ENCODE measurements around the gene ZNF474.
A peak's percentile ranks its signal among the peaks of the same experiment; 100 is the strongest.

Gene ZNF474

GRCh38 chr5:122119205-122119604 is 10.1 kb upstream of the ZNF474 start:
- DNase-seq = no peak

DNA sequence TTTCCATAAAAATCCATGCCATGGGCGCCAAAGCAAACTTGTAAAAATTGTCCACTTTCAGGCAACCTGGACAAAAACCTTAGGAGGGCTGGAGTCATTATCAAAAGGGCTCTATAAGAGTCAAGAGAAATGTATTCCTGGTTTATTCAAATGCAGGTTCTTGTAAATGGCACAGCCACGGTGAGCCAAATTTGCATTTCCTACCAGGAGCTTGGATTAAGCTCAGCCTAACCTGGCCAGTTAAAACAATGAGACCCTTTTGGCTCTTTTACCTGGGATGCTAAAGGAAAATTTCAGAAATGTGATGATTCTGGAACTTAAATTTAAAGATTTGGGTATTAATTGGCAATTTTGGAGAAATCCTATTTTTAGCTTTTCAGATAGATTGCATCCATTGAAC is 8.9 kb upstream of the ZNF474 start:
- DNase-seq = no peak

DNA sequence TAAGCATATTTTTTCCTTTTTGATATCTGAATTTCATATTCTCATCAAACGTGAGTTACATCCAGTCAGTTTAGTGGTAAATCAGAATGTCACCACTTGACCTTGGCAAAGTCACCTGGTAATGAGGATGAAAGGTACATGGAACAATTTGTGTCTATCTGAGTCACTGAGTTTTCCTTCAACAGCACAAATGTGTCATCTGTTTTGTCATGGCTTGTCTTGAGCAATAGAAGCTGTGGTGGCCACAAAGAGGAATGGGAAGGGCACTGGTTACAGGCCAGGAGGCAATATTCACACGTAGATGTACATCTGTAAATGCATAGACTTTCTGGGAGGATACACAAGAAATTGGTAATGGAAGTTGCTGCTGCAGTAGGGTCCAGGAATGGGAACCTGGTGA is 8.4 kb upstream of the ZNF474 start:
- no peak for DNase-seq

DNA sequence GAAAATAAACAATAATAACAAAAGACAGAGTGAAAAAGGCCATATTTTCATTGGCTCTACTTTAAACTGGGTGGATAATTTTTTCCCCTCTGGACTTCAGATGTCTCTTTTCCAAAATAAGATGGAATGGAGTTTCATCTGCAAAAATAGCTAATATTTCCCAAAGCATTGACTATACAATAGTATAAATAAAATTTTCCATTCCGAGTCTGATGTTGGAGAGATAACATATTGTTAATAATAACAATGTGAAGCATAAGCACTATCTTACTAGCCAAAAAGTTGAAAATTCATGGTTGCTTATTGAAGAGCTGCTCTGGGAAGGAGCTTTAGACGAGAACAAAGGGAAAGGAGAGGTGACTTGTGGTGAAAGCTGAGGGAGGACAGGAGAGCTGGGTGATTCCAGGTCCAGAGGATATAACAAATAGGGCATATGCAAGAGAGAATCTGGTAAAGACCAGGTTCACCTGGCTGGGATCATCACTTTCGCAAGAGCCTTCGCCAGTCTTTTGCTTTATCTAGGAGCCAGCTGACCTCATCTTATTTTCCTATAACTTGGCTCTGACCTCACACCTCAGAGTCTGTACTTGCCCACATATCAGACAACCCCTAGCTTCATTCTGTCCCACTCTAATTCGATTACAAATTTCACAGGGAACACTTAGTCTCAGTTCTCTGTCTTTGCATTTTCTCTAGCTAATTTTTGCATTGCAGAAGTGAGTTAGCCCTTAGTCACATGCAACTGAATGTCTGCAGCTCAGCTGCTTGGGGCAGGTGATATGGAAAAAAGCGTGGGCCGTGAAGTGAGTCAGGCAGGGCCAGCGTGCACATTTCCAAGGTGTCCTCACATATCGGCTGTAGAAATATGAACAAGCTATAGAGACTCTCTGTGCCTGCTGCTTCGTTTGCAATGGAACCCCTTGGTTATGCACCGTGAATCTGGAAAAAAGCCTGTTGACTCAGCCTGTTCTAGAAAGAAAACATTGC is 7.6 kb upstream of the ZNF474 start:
- DNase-seq = no peak

DNA sequence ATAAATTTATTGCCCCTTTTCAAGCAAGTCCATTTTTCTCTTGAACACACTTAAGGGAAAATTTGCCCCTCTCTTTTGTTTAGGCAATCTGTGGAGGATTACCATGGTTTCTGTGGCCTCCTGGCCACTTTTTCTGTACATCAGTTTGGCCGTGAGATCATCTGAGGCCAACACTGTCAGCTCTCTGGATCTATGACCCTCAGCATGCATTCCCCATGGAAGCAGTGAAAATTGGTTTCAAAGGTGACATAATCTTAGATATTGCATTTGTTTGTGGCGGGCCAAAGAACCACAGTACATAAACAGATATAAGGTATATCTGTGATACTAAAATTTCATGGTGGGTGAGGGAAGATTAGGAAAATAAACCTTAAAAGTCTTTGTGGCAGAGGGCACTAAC is 4.6 kb upstream of the ZNF474 start:
- DNase-seq = no peak

GRCh38 chr5:122126177-122126755 is 3.1 kb upstream of the ZNF474 start:
- no peak for DNase-seq

GRCh38 chr5:122126756-122127321 is 2.5 kb upstream of the ZNF474 start:
- DNase-seq = no peak

DNA sequence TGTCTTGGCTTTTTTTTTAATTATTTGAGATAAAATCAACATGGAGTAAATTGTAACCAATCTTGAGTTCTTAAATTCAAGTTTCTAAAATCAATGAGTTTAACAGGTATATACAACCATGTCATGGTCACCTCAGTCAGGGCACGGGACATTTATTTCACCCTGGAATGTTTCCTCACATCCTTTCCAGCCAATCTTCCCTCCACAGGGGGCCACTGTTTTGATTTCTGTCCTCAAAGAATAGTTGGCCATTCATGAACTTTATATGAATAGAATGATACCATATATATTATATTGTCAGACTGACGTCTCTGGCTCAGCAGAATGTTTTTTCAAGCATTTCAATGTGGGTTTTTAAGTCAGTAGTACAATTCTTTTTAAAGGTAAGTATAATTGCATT is 806 bp downstream of the ZNF474 start:
- no peak for DNase-seq

DNA sequence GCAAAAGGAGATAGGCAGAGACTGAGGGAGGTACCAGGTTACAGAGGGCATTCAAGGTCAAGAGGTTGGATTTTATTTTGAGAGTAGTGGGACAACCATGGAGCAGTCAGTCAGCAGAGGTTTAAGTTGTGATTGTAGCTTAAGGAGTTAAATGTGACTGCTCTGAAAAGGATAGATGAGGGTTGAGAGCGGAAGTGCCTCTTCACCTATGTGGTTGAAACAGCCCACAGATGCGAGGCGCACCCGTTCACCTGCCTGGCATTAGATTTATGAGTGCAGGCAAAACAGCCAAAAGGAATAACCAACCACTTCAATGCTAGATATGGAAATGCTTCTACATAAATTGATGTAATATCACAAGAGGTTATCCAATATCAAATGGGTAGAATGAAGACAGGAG is 8.4 kb downstream of the ZNF474 start:
- peak in 1 of 3 experiments; percentile 70 for DNase-seq

- no peak for DNase-seq
These were observed 9.0 kb downstream of the ZNF474 start for GRCh38 chr5:122138356-122138755.

DNA sequence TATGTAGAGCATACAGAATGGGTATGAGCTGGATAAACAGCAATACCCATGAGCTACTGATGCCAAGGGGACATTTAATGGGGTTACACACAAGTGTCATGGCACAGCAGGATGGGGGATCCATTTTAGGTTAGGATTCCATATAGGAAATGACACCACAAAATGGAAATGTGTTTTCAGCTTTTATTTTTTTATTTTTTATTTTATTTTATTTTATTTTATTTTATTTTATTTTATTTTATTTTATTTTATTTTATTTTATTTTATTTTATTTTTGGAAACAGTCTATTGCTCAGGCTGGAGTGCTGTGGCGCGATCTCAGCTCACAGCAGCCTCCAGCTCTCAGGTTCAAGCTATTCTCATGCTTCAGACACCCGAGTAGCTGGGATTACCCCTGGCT is 11.6 kb downstream of the ZNF474 start:
- no peak for DNase-seq

GRCh38 chr5:122141751-122142150 is 12.4 kb downstream of the ZNF474 start:
- DNase-seq = no peak

DNA sequence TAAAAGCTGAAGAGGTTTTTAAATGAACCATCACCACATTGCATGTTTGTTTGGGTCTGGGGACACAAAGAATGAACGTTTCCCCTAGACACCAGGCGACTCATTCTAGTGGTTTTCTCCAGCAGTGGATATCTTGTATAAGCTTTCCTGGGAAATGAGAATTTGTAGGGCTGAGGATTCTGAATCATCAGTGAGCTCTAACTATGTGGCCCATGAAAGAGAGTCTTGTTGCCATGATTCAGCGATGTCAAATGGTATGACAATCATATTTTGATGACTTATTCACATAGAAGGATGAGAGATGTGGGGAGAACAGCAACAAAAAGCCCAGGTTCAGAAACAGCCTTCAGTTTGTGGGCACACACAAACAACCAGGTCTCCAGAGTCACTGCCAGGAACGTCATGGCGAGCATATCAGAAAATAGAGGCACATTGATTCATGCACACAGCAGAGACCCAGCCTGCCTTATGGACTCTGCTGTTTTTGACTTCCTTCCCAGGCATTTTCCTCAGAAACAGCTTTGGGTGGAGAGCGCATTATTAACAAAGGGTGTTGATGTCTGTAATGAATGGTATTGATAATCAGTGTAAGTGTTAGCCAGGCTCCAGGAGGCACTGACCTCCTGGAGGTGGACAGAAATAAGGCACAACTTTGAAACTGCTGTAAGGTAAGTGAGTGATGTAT is 13.3 kb downstream of the ZNF474 start:
- DNase-seq = no peak

DNA sequence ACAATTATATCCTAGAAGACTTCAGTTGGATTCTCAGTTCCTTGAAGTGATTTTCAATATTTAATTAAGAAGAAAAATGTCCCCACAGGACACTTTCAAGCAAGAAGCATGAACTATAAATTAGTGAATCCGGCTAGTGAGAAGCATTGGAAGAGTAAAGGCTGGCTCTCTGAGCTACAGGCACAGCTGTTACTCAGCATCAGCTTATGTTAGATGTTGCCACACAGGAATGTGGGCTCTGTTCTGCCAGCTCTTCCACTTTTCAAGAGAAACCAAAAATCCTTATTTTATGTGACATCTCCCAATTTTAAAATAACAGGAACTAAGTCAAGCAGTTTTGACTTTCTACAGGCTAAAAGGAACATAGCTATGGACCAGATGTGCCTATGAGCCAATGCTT is 14.9 kb downstream of the ZNF474 start:
- no peak for DNase-seq

- DNase-seq = peak in 1 of 3 experiments; percentile 0
These were observed 16.6 kb downstream of the ZNF474 start for GRCh38 chr5:122145906-122146305.

DNA sequence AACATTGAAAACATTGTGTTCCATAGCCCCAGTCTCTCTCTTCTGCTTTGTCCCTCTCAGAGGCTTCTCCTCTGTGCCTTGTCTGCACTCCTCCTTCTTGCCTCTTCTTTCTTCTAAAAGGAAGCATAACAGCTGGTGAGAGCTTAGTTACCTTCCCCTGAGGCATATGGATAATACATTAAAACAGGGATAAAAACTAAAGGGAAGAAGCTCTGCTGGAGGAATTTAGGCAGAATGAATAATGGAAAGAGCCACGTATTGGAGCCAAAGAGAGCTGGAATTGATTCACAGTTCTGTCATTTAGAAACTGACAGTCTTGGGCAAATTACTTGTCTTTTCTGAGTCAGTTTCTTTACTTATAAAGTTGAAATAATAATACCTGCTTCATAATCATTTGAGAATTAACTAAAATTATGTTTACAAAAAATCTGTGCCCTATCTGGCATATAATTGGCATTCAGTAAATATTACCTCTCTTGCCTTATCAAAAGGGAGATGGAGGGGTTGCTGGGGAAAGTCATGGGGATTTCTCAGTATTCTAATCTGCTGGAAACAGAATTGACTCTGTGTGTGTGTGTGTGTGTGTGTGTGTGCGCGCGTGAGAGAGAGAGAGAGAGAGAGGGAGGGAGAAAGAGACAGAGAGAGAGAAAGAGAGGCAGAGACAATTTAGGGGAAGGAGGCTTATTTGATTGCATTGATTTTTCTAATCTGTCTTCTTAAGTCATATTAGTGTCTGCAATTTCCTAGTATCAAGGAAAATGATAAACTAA is 20.2 kb downstream of the ZNF474 start:
- no peak for DNase-seq

GRCh38 chr5:122150215-122150614 is 20.9 kb downstream of the ZNF474 start:
- peak in 1 of 3 experiments; percentile 12 for DNase-seq

GRCh38 chr5:122151640-122152039 is 22.3 kb downstream of the ZNF474 start:
- DNase-seq = no peak

DNA sequence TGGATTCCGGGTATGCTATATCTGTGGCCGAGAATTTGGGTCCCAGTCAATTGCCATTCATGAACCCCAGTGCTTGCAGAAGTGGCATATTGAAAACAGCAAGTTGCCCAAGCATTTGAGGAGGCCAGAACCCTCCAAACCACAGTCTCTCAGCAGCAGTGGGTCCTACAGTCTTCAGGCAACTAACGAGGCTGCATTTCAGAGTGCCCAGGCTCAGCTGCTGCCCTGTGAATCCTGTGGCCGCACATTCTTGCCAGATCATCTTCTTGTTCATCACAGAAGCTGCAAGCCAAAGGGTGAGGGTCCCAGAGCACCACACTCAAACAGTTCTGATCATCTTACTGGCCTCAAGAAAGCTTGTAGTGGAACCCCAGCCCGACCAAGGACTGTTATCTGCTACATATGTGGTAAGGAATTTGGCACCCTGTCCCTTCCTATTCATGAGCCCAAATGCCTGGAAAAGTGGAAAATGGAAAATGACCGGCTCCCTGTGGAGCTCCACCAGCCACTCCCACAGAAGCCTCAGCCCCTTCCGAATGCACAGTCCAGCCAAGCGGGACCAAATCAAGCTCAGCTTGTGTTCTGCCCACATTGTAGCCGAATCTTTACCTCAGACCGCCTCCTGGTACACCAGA is 23.0 kb downstream of the ZNF474 start:
- no peak for DNase-seq

GRCh38 chr5:122153230-122153629 is 23.9 kb downstream of the ZNF474 start:
- DNase-seq = no peak

- no peak for DNase-seq
These were observed 24.4 kb downstream of the ZNF474 start for GRCh38 chr5:122153774-122154173.

GRCh38 chr5:122154491-122154890 is 25.1 kb downstream of the ZNF474 start:
- no peak for DNase-seq
